RKO (cell line): ENCODE measurements around the gene TOM1.

ENCODE experiments used
- DNase-seq: peaks from one replicate; pipeline ENCODE4 v3.0.0-alpha.2; 2016; ENCODE audit warnings: low spot score

Gene TOM1

DNA sequence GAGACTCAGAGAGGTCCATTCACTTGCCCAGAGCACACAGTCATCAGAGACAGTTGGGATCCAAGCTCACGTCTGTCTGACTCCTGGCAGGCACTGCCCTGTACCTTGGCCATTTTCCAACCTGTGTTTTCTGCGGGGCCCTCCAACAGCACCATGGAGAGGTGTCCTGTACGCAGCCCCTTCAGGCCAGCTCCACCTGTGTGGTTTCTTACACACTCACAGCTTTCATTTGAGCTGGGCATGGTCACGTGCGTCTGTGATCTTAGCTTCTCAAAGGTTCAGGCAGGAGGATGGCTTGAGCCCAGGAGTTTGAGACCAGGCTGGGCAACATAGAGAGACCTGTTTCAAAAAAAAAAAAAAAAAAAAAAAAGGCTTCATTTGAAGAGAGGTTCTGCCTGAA lies 24.4 kb downstream of the TOM1 start:
- DNase-seq = no peak

DNA sequence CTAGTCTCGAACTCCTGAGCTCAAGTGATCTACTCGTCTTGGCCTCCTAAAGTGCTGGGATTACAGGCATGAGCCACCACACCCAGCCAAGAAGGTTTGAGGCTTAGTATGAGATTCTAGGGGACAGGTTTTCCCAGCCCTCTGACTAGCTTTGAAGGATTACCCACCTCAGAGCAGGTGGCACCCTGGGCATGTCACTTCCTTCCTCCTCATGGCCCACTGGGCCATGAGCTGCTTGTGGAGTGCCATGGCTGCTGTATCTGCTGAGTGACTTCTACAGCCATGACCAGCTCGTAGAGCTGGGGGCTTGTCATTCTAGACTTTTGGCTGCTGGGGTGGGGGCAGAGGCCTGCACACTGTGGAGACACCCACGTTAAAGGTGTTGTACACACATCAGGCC lies 25.1 kb downstream of the TOM1 start:
- DNase-seq = no peak

DNA sequence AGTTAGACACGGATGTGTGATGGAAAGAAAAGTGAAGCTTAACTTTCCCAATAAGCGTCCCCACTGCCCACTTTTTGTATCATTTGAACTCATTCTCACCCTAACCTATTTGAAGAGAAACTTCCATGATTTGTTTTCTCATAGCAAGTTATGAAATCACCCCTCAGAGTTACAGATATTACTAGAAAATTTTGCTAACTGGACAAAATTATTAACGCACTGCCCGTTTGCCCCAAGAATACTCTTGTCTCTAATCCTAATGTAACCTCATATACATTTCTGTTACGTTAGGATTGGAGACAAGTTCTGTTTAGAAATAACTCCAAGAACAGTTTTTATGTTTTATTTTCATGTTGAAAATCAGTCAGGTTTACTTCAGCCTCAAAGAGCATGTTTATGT lies 25.5 kb downstream of the TOM1 start:
- no peak for DNase-seq

DNA sequence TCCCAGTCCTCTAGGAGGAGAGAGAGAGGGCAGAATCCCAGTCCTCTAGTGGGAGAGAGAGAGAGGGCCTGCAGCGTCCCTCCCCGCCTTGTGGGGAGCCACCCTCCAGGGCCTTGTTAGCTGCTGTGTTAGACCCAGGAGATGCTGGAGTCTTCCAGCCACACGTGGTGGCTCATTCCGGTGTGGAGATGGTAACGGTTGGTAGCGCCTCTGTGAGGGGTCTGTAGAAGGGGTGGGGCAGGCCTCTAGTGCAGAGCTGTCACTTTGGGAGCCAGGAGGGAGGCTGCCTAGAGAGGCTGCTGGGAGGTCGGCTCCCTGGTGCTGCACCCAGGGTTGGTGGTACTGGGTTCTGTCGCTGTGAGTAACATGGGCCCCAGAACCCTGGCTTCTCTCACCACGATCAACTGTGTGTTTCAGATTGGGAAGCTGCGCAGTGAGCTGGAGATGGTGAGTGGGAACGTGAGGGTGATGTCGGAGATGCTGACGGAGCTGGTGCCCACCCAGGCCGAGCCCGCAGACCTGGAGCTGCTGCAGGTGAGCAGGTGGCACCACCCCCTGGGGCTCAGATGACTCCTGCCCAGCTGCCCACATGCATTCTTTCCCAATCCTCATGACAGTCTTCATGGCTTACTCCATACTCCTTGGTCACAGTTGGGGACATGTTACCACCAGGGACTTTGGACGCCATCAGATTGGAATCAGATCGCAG lies 27.3 kb downstream of the TOM1 start:
- no peak for DNase-seq

DNA sequence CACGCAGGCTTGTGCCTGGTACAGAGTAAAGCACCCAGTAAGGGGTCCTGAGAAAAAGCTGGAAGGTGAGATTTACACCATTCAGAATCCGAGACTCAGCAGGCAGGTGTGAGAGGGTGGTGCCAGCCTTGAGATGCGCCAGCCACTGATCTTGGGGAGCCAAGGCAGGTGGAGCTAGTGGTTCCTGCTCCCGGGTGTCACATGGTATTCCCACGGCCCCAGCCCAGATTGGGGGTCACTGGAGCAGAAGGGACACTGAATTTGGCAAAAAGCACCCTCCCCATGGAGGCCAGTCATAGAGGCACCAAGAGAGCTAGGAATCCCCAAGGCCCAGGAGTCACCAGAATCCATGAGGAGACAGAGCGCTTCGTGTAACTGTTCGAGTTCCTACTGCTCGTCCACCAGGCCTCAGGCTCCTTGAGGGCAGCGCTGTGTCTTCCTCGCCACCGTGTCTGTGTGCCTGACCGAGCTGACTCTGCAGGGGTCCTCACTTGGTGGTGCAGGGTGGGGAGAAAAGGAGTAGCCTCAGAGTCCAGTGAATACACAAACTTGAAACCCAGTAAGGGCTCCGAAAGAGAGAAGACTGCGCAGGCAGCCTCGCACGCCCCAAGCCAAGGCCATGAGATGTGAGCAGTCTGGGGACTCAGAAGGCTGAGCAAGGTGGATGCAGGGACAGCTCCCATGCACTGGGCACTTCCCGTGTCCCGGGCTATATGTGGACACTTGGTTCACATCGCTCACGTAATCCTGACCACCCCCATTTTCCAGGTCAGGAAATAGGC lies 28.2 kb downstream of the TOM1 start:
- no peak for DNase-seq

DNA sequence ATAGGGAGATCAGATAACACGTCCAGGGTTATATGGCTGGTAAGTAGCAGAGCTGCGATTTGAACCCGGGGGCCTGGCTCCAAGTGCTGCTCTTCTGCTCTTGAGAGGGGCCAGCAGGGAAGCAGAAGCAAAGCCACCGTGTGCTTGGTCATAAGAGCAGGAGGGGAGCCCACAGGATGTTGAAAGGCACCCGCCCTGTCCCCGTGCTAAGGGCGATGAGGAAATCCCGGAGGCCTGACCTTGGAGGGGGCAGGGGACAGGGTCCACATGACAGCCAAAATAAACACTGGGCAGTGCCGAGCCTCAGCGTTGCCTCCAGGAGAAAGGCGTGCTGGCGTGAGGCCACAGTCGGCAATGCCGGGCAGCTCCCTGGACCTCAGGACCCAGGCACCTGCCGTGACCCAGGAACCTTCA lies 28.8 kb downstream of the TOM1 start:
- no peak for DNase-seq

GRCh38 chr22:35329114-35329847 lies 29.6 kb downstream of the TOM1 start:
- DNase-seq = no peak

- DNase-seq = peak; percentile 78
These were observed 30.7 kb downstream of the TOM1 start for GRCh38 chr22:35330258-35330861.

GRCh38 chr22:35332278-35332677 lies 32.6 kb downstream of the TOM1 start:
- DNase-seq = no peak

DNA sequence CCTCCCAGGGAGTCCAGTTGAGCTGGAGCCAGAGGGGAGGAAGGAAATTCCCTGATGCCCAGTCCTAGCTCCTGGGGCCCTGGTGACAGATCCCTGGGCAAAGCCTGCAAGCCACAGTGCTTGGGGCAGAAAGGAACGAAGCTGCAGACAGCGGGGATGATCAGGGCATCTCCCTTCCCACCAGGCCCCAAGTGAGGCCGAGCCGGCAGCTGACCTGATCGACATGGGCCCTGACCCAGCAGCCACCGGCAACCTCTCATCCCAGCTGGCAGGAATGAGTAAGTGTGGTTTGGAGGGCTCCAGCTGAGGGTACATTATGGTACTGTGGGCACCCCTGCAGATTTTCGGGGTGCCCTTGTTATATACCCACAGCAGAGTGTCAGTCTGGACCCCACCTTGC lies 33.5 kb downstream of the TOM1 start:
- DNase-seq = no peak

DNA sequence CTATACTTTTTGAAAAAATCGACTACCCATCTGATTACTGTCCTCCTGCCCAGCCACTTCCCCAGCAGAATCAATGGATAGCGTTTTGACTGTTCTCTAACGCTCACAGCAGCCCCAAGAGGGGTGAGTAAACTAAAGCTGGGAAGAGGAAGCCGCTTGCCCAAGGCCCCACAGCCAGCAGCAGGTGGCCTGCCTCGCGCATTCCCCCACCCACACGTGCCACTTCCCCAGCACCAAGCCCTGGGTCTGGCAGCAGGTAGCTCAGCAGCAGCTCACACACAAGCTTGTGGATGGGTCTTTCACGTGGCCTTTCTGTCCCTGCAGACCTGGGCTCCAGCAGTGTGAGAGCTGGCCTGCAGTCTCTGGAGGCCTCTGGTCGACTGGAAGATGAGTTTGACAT lies 34.3 kb downstream of the TOM1 start:
- no peak for DNase-seq

- DNase-seq = no peak
These were observed 35.8 kb downstream of the TOM1 start for GRCh38 chr22:35335468-35335867.

DNA sequence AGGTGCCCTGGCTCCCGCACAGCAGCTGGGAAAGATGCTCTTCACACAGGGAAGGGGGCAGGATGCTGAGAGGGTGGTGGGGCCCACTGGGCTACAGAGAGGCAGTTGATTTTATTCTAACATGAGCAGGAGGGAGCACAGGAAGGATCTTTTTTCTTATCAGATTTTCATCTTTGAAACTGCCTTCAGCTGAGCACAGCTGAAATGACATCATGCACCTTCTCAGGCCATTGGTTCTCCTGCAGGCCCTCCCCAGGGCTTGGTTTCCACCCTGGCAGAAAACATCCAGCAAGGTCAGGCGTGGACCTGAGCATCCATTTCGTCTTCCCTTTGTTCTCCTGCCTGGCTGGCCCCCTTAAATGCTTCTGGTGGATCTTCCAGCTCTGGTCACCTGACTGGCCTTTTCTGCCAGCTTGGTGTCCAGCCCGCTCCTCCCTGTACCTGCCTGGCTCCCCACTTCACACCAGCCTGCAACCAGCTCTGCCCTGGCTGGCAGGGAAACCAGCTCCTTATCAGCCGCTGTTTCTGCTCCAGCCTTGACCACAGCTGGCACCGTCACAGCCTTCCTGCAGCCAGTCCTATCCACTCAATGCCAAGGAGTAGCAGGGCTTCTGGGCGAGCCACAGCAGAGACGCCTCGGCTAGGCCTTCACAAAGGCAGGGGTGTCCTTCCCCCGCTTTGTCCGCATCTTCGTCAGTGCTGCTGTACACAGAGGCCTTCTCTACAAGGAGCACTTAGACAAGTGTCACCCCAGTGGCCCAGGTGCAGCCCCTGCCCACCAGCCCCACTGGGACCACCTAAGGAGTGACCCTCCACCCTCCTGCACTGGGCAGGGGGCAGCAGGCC lies 36.5 kb downstream of the TOM1 start:
- no peak for DNase-seq

GRCh38 chr22:35337932-35338331 lies 38.2 kb downstream of the TOM1 start:
- DNase-seq = no peak

DNA sequence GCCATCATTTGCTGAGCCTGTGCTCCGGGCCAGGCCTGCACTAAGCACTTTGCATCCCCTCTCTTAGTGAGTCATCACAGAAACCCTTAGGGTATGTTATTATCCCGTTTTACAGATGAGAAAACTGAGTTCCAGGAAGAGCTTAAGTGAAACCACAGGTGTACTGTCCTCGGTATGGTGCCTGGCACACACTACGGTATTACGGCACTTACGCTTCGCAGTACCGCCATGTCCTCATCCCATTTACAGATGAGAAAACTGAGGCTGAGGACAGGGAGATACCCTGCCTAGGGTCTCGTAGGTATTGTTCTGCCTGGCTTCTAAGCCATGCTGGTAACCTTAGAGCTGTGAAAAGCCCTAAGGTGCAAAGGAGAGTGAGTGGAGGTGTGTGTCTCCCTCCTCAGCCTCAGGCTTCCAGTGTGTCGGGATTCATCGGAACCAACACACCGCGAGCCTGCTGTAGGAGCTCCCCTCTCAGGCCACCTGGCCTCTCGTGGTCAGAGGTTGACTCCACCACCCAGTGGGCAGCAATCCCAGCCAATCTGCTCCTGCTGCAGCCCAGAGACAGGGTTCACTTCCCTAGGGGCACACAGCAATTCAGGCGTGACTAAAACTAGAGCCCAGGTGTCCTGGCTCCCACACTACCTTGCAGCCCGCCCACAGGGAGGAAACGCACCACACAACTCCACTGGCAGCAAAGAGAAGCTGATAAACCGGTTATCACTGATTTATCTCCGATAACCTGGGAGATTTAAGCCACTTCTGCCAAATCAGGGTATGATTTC lies 41.6 kb downstream of the TOM1 start:
- no peak for DNase-seq

DNA sequence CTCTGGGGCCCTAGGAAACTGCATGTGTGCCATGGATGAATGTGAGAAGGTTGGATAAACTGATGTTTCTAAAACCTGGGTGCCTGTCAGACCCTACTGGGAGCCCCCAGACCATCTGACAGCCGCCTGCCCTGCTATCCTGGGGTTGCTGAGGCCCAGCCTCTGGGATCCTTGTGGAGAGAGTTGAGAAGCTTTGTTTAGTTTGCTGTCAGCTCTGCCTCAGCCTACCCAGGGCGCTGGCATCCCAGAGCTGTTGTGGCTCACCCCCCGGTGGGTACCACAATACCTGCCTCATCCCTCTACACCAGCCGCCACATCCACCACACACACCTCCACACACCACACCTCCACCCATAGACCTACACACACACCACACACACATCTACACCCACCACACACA lies 42.7 kb downstream of the TOM1 start:
- no peak for DNase-seq

- no peak for DNase-seq
These were observed 44.2 kb downstream of the TOM1 start for GRCh38 chr22:35343664-35344550.

DNA sequence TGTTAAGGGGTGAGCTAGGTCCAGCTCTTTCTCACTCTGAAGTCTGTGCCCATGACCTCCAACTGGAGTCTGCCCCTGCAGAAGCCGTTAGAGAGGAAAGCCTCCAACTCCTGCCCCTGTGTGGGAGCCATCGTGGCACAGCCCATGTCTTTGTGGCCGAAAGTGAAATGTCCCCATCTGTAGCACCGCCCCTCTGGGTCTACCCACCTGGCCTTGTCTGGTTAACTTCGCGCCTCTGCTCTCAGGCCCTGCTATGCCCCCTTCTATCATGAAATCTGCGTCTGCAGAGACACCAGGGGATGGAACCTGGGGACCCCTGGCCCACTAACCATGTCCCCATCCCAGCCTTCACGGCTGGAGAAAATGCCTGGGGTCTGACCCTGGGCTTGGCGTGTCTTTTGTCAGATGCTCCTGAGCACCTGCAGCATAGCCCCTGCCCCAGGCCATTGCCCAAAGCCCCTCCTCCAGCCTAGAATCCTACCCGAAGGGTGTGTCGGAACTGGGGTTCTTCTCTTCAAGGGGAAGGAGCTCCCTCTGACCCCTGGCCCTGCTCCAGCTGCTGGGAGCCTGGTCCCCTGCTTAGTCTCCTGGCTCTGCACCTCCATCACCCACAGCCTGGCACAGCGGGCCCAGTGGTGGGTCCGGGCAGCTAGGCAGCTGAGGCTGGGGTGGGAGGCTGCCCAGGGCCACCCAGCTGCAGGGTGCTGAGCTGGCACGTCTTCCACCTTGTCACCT lies 45.4 kb downstream of the TOM1 start:
- DNase-seq = no peak
